Chondrocyte (in vitro differentiated cells): ENCODE measurements around the gene EFTUD2. TPM values are rescaled to one million over a fixed set of nuclear protein-coding genes. Genes with fewer than 3 reads are reported as not detected.
"Not testable (repeated sequence)": the region's sequence is repeated elsewhere in the genome, so short reads cannot be mapped to it uniquely, and the experiment has no call there.

Experiments
- DNase-seq: peaks from one replicate; pipeline ENCODE4 v3.0.0; 2021; ENCODE audit warnings: mixed read lengths, low spot score
- H3K27ac Mint-ChIP-seq: one replicate; pipeline ENCODE4 v1.8.0; 2021; ENCODE audit warnings: mild to moderate bottlenecking, moderate library complexity, mixed read lengths; ENCODE audit not compliant: unreplicated experiment
- H3K27me3 Mint-ChIP-seq: 2 replicates; pipeline ENCODE4 v1.8.0; 2021; ENCODE audit warnings: low read depth, mixed read lengths
- H3K36me3 Mint-ChIP-seq: 2 replicates; pipeline ENCODE4 v1.8.0; 2021; ENCODE audit warnings: low read depth, mixed read lengths
- H3K4me1 Mint-ChIP-seq: 2 replicates; pipeline ENCODE4 v1.8.0; 2021; ENCODE audit warnings: low read depth, mild to moderate bottlenecking, mixed read lengths
- H3K4me3 Mint-ChIP-seq: one replicate; pipeline ENCODE4 v1.8.0; 2021; ENCODE audit warnings: mild to moderate bottlenecking, moderate library complexity, mixed read lengths; ENCODE audit not compliant: unreplicated experiment
- H3K9me3 Mint-ChIP-seq: 2 replicates; pipeline ENCODE4 v1.8.0; 2021; ENCODE audit warnings: low read depth, mixed read lengths
- CTCF ChIP-seq: fragments of 200-600 bp; sonication (generic); IDR thresholded peaks from 2 replicates; pipeline ENCODE4 v1.5.0; 2021; ENCODE audit warnings: antibody characterized with exemption, mild to moderate bottlenecking, moderate library complexity
- total RNA-seq: library from RNA; stranded (reverse); gene quantifications from 3 replicates; pipeline ENCODE4 v1.2.1, GENCODE V29; 2021

The EFTUD2 gene
- total RNA-seq, 1 donor from 2014 or later: 71.9 TPM

DNA sequence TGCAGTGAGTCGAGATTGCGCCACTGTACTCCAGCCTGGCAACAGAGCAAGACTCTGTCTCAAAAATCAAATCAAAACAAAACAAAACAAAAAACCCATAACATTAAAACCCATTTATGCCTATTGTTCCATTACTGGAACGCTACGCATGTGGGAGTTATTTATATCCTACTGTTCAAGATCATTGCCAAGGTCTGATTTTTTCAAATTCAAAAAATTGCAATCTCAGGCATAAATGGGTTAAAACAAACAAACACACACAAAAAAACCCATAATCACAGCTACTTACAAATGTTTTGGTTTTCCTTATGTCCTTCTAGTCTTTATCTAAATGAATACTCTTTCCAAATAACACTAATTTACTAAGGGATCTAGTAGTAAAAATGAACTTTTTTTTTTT lies 87.0 kb downstream of the EFTUD2 start:
- H3K9me3 Mint-ChIP-seq: no peaks in the 10 kb centered on the region
- no peak overlapping the region for H3K27ac Mint-ChIP-seq
- TF ChIP-seq CTCF: no peak
- no peak for DNase-seq
- H3K4me1 Mint-ChIP-seq: peaks cover 23% of the 10 kb centered on the region
- no peak overlapping the region for H3K4me3 Mint-ChIP-seq
- H3K36me3 Mint-ChIP-seq: no peaks in the 10 kb centered on the region
- H3K27me3 Mint-ChIP-seq: no peaks in the 10 kb centered on the region

- DNase-seq, H3K4me3 Mint-ChIP-seq, H3K27me3 Mint-ChIP-seq, H3K27ac Mint-ChIP-seq, H3K9me3 Mint-ChIP-seq: not testable (repeated sequence)
- H3K4me1 Mint-ChIP-seq: peaks cover 37% of the 10 kb centered on the region
- peaks cover 14% of the 10 kb centered on the region for H3K36me3 Mint-ChIP-seq
These were observed 90.4 kb downstream of the EFTUD2 start for GRCh38 chr17:44808656-44809388.

DNA sequence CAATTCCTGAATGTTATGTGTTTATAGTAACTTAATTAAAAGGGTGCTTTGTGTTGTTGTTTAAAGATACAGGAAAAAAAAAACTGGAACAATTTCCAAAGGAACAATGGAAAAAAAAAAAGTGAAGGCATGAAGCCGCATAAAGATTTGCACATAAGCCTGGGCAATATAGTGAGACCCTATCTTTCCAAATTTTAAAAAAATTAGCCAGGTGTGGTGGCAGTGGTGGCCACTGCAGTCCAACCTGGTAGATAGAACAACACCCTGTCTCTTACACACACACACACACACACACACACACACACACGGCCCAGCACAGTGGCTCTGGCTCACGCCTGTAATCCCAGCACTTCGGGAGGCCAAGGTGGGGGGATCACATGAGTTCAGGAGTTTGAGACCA lies 91.1 kb downstream of the EFTUD2 start:
- no peaks in the 10 kb centered on the region for H3K27me3 Mint-ChIP-seq
- H3K4me3 Mint-ChIP-seq: no peak overlapping the region
- H3K36me3 Mint-ChIP-seq: peaks cover 14% of the 10 kb centered on the region
- H3K9me3 Mint-ChIP-seq: no peaks in the 10 kb centered on the region
- no peak overlapping the region for H3K27ac Mint-ChIP-seq
- DNase-seq: no peak
- peaks cover 36% of the 10 kb centered on the region for H3K4me1 Mint-ChIP-seq
- no peak for TF ChIP-seq CTCF

DNA sequence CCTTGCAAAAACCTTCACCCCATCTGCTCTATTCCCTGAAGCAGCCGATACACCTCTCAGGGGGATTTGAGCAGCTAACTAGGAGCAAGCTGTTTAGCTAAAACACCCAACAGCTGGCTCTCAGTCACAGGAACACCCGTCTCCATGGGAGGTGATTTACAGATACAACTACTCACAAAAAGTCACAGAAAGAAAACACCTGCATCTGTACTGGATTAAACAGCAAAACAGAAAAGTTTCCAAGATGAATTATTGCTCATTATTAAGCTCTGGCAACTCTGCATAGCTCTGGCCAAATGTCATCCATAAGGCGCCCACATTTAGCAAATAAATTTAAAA lies 91.5 kb downstream of the EFTUD2 start:
- H3K36me3 Mint-ChIP-seq: peaks cover 14% of the 10 kb centered on the region
- H3K27me3 Mint-ChIP-seq: no peaks in the 10 kb centered on the region
- H3K4me3 Mint-ChIP-seq: no peak overlapping the region
- no peak for DNase-seq
- no peak for TF ChIP-seq CTCF
- peaks cover 36% of the 10 kb centered on the region for H3K4me1 Mint-ChIP-seq
- H3K9me3 Mint-ChIP-seq: no peaks in the 10 kb centered on the region
- H3K27ac Mint-ChIP-seq: no peak overlapping the region

DNA sequence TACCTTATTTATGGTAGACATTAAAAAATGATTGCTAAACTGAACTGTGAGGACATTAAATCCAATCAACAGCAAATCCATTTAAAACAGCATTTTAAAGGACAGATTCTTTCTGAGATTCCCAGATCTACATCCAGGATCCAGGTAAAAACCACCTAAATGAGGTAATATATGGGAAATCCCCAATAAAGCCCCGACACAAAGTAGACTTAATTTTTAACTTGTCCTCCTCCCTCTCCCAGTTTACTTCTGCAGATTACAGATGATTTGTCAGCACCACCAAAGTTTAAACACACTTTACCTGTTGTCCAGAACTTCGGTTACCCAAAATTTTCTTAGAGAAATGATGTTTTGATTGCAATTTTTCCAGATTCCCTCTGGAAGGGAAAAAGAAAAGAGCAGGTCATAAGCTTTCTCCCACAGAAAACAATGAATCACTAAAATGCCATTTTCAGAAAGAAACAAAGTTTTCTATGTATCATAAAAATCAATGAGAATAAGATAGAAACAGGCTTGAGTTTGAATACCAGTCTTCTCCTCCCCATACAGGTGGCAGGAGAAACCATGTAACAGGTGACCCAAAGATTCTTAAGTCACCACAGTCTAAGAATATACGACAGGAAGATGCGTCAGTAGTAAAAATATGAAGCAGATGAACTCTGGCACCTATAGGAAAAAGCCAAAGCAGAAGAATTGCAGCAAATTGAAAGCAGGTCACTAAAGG lies 92.0 kb downstream of the EFTUD2 start:
- H3K27me3 Mint-ChIP-seq: no peaks in the 10 kb centered on the region
- peak overlapping the region; percentile 5 for H3K27ac Mint-ChIP-seq
- H3K36me3 Mint-ChIP-seq: peaks cover 14% of the 10 kb centered on the region
- no peak for TF ChIP-seq CTCF
- H3K9me3 Mint-ChIP-seq: no peaks in the 10 kb centered on the region
- no peak overlapping the region for H3K4me3 Mint-ChIP-seq
- peaks cover 40% of the 10 kb centered on the region for H3K4me1 Mint-ChIP-seq
- DNase-seq: no peak
